Measurements from ENCODE around the gene TEX14. TPM values are rescaled to one million over a fixed set of nuclear protein-coding genes. Genes with fewer than 3 reads are reported as not detected.

The TEX14 gene
- total and polyA plus RNA-seq, 10 of the 15 experiments (the other 5 are each of a cell fraction or from before 2014, with no cell fraction given): 0.15 to 1.3 (median 0.66) TPM

DNA sequence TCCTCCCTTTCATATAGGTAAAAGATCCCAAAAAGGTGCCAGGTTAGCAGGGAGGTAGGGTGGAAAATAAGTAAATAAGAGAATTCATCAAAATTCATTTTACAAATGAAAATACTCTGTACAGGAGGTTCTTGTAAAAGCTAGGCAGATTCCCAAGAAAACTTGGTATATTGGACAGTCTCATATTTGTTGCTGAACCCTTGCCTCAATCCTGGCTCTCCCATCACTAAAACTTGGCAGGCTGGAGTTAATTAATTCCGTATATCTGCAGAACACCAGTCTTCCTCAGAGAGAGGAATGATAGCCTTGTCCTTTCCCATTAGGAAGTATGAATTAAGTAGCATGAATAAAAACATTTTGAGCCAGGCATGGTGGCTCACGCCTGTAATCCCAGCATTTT, 111.2 kb downstream of the TEX14 start:
- TF ChIP-seq TCF12 (IDR thresholded peaks at IDR 0.05; ENCODE audit: low read depth, low read length) (no peak), STAT1 (conservative IDR thresholded peaks at IDR 0.05) (no peak), KDM1A (IDR thresholded peaks at IDR 0.05; ENCODE audit: borderline replicate concordance) (no peak), RAD21 (IDR thresholded peaks at IDR 0.05; ENCODE audit: insufficient read depth, low read depth, low read length) (no peak), EED (IDR thresholded peaks at IDR 0.05; ENCODE audit: low read depth) (no peak), MXI1 (IDR thresholded peaks at IDR 0.05; ENCODE audit: low read depth, low read length) (no peak), TARDBP (IDR thresholded peaks at IDR 0.05; ENCODE audit: borderline replicate concordance) (no peak), EZH2 (IDR thresholded peaks at IDR 0.05; ENCODE audit: borderline replicate concordance, control insufficient read depth, low read depth, low read length) (no peak), JUND (IDR thresholded peaks at IDR 0.05; ENCODE audit: low read depth, low read length) (no peak), BRCA1 (IDR thresholded peaks at IDR 0.05; ENCODE audit: low read depth, low read length) (no peak), SIN3A (IDR thresholded peaks at IDR 0.05; ENCODE audit: low read depth, low read length) (no peak), WRNIP1 (IDR thresholded peaks at IDR 0.05; ENCODE audit: borderline replicate concordance, low read depth, low read length) (no peak), HDGF (IDR thresholded peaks at IDR 0.05) (no peak), LARP7 (IDR thresholded peaks at IDR 0.05) (no peak), CREM (IDR thresholded peaks at IDR 0.05; ENCODE audit: low read depth) (no peak), CEBPB (IDR thresholded peaks at IDR 0.05; ENCODE audit: borderline replicate concordance in 1 of 2, low read depth in 2 of 2, low read length in 2 of 2) (no peak), NBN (IDR thresholded peaks at IDR 0.05) (no peak)
- TF ChIP-seq, protein P1, sequence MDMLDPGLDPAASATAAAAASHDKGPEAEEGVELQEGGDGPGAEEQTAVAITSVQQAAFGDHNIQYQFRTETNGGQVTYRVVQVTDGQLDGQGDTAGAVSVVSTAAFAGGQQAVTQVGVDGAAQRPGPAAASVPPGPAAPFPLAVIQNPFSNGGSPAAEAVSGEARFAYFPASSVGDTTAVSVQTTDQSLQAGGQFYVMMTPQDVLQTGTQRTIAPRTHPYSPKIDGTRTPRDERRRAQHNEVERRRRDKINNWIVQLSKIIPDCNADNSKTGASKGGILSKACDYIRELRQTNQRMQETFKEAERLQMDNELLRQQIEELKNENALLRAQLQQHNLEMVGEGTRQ (IDR thresholded peaks at IDR 0.05; ENCODE audit: borderline replicate concordance, low read depth, low read length): no peak
- TF ChIP-seq, protein P2, sequence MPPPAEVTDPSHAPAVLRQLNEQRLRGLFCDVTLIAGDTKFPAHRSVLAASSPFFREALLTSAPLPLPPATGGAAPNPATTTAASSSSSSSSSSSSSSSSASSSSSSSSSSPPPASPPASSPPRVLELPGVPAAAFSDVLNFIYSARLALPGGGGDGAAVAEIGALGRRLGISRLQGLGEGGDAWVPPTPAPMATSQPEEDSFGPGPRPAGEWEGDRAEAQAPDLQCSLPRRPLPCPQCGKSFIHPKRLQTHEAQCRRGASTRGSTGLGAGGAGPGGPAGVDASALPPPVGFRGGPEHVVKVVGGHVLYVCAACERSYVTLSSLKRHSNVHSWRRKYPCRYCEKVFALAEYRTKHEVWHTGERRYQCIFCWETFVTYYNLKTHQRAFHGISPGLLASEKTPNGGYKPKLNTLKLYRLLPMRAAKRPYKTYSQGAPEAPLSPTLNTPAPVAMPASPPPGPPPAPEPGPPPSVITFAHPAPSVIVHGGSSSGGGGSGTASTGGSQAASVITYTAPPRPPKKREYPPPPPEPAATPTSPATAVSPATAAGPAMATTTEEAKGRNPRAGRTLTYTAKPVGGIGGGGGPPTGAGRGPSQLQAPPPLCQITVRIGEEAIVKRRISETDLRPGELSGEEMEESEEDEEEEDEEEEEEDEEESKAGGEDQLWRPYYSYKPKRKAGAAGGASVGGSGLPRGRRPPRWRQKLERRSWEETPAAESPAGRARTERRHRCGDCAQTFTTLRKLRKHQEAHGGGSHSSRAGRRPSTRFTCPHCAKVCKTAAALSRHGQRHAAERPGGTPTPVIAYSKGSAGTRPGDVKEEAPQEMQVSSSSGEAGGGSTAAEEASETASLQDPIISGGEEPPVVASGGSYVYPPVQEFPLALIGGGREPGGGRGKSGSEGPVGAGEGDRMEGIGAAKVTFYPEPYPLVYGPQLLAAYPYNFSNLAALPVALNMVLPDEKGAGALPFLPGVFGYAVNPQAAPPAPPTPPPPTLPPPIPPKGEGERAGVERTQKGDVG (CRISPR knock-in tag; IDR thresholded peaks at IDR 0.05): no peak
- ChIA-PET SMC1A (ENCODE audit: uncharacterized antibody, unreplicated experiment) (interaction anchor here (0.9 to 5.2 kb wide), 6 partner anchors 8 to 424 kb away, joined by 3 to 26 read pairs (median 4); no protein-coding TSS in a partner anchor), POLR2A (no interaction called here), RAD21 (ENCODE audit: unreplicated experiment) (interaction anchor here (4.1 kb wide), 1 partner anchor 424 kb away, joined by 24 read pairs; no protein-coding TSS in a partner anchor), CTCF (interaction anchor here (0.7 to 7.1 kb wide), 8 partner anchors 8 to 424 kb away, joined by 3 to 61 read pairs (median 6); no protein-coding TSS in a partner anchor)
- Histone ChIP-seq H3K79me2 (ENCODE audit: control insufficient read depth, insufficient read depth, low read length) (no peaks in the 10 kb centered on the region), H4K20me1 (ENCODE audit: control insufficient read depth, insufficient read depth) (no peaks in the 10 kb centered on the region), H3K4me2 (ENCODE audit: control insufficient read depth, insufficient read depth) (no peak overlapping the region), H3K27me3 (replicated peaks in 1 of 2; ENCODE audit: control insufficient read depth in 2 of 2, insufficient read depth in 2 of 2, low read length in 1 of 2) (no peaks in the 10 kb centered on the region), H3K36me3 (ENCODE audit: control insufficient read depth in 2 of 2, insufficient read depth in 2 of 2, low read length in 1 of 2) (no peaks in the 10 kb centered on the region), H3K27ac (ENCODE audit: control insufficient read depth, insufficient read depth) (no peak overlapping the region), H2AFZ (ENCODE audit: control insufficient read depth, low read depth, low read length) (no peak overlapping the region), H3K4me3 (no peak overlapping the region), H3K9ac (ENCODE audit: control insufficient read depth, insufficient read depth, low read length) (no peak overlapping the region), H3K4me1 (ENCODE audit: control insufficient read depth, insufficient read depth, low read length) (peaks cover 6% of the 10 kb centered on the region), H3K9me3 (replicated peaks; ENCODE audit: control insufficient read depth, insufficient read depth, low read length) (no peaks in the 10 kb centered on the region)
- BruUV-seq (replicated peaks): no TSS peak
- ATAC-seq (no peak), FAIRE-seq (no peak), DNase-seq (ENCODE audit: low read depth, low spot score) (no peak)
- 81% methylated on average over 2 of the region's 2 CpGs for WGBS (ENCODE audit: insufficient coverage, insufficient replicate concordance, low lambda C conversion rate, missing lambda C conversion rate)
- intact Hi-C loops (cut with micrococcal nuclease; ENCODE audit: unreplicated experiment): no loop called here
- in situ Hi-C loops (cut with MboI): loop anchor here (5.0 kb wide), 1 partner anchor 427 kb away; no protein-coding TSS in a partner anchor

Measured in GM12878 (cell line).